HepG2 (cell line): ENCODE data around the gene ZNF839. TPM values are rescaled to one million over a fixed set of nuclear protein-coding genes. Genes with fewer than 3 reads are reported as not detected.

Source experiments
- ELF1 ChIP-seq: sonication (generic); formaldehyde crosslinking; IDR thresholded peaks from 2 replicates; pipeline ENCODE4 v1.4.0; 2020; ENCODE audit warnings: missing genetic modification reagents
- HIVEP1 ChIP-seq: sonication (generic); formaldehyde crosslinking; IDR thresholded peaks from 2 replicates; pipeline ENCODE4 v1.4.0; 2020; ENCODE audit warnings: mild to moderate bottlenecking, missing genetic modification reagents
- HNF4G ChIP-seq, 2 experiments: sonication (generic) in 1 of 2; formaldehyde crosslinking in 1 of 2; IDR thresholded peaks; 2 replicates each; pipeline versions ENCODE4 v1.4.0 to v1.6.1; 2011 to 2020; ENCODE audit warnings: borderline replicate concordance in 2 of 2, low read depth in 2 of 2, mild to moderate bottlenecking in 2 of 2, low read length in 1 of 2, missing genetic modification reagents in 1 of 2, moderate library complexity in 1 of 2
- JUNB ChIP-seq: sonication (generic); formaldehyde crosslinking; IDR thresholded peaks from 2 replicates; pipeline ENCODE4 v1.8.0; 2022; ENCODE audit warnings: missing genetic modification reagents, mild to moderate bottlenecking, borderline replicate concordance
- MAFF ChIP-seq: IDR thresholded peaks from 2 replicates; pipeline ENCODE4 v1.6.1; 2011; ENCODE audit warnings: low read depth, low read length, improper control_type of control experiment
- MAFG ChIP-seq: sonication (generic); formaldehyde crosslinking; IDR thresholded peaks from 2 replicates; pipeline ENCODE4 v1.5.1; 2020; ENCODE audit warnings: mild to moderate bottlenecking, missing genetic modification reagents
- NRL ChIP-seq: sonication (generic); formaldehyde crosslinking; IDR thresholded peaks from 2 replicates; pipeline ENCODE4 v1.5.0; 2020; ENCODE audit warnings: missing genetic modification reagents, mild to moderate bottlenecking, moderate library complexity, borderline replicate concordance
- POGK ChIP-seq: sonication (generic); formaldehyde crosslinking; conservative IDR thresholded peaks from 2 replicates; pipeline ENCODE4 v1.8.0; 2022; ENCODE audit warnings: mild to moderate bottlenecking, moderate library complexity, missing genetic modification reagents
- POGZ ChIP-seq: sonication (generic); formaldehyde crosslinking; IDR thresholded peaks from 2 replicates; pipeline ENCODE4 v1.4.0; 2020; ENCODE audit warnings: mild to moderate bottlenecking, missing genetic modification reagents
- RCOR2 ChIP-seq: IDR thresholded peaks from 2 replicates; pipeline ENCODE4 v1.6.1; 2016; ENCODE audit warnings: missing biosample characterization, missing genetic modification reagents
- SCMH1 ChIP-seq: sonication (generic); formaldehyde crosslinking; IDR thresholded peaks from 2 replicates; pipeline ENCODE4 v1.9.0; 2021; ENCODE audit warnings: missing genetic modification reagents, mild to moderate bottlenecking, borderline replicate concordance
- SMARCC2 ChIP-seq: fragments of 450-650 bp; IDR thresholded peaks from 2 replicates; pipeline ENCODE4 v1.6.1; 2017; ENCODE audit warnings: antibody characterized with exemption, mild to moderate bottlenecking
- XRCC5 ChIP-seq: fragments of 200-400 bp; formaldehyde crosslinking; optimal IDR thresholded peaks from 2 replicates; pipeline ENCODE3; 2017; ENCODE audit warnings: mild to moderate bottlenecking, low read length
- ZNF629 ChIP-seq: sonication (generic); formaldehyde crosslinking; conservative IDR thresholded peaks from 2 replicates; pipeline ENCODE4 v1.5.0; 2020; ENCODE audit warnings: missing genetic modification reagents
- ZNF775 ChIP-seq: sonication (generic); formaldehyde crosslinking; IDR thresholded peaks from 2 replicates; pipeline ENCODE4 v1.4.0; 2020; ENCODE audit warnings: missing genetic modification reagents, mild to moderate bottlenecking, moderate library complexity, borderline replicate concordance
- polyA plus RNA-seq, 8 experiments: library from polyadenylated mRNA; depleted of rRNA in 3 of 8; stranded (reverse) in 7 of 8; unstranded in 1 of 8; fragments of >200 nt; fragmentation: Illumina TruSeq in 4 of 8; extraction: Trizol in 4 of 8; gene quantifications; 2 replicates each; pipeline versions ENCODE4 v1.2.1 to v1.2.3, GENCODE V29; 2011 to 2016; ENCODE audit warnings: low read depth in 4 of 8, missing spikeins in 1 of 8, mixed read lengths in 1 of 8; ENCODE audit not compliant: insufficient read depth in 1 of 8
- total RNA-seq, 5 experiments: library from RNA; depleted of rRNA; stranded (reverse); fragments of >200 nt; fragmentation: Illumina TruSeq; extraction: Trizol; gene quantifications; 2 replicates each; pipeline ENCODE4 v1.2.3, GENCODE V29; 2016; ENCODE audit warnings: low read depth in 1 of 5
- TF ChIP-seq, protein P1 (sequence below): sonication (generic); formaldehyde crosslinking; IDR thresholded peaks from 2 replicates; pipeline ENCODE4 v1.5.0; 2020; ENCODE audit warnings: missing genetic modification reagents, mild to moderate bottlenecking, borderline replicate concordance
- TF ChIP-seq, protein P2 (sequence below): sonication (generic); formaldehyde crosslinking; IDR thresholded peaks from 2 replicates; pipeline ENCODE4 v1.5.0; 2020; ENCODE audit warnings: mild to moderate bottlenecking, missing genetic modification reagents
- TF ChIP-seq, protein P3 (sequence below): sonication (generic); formaldehyde crosslinking; IDR thresholded peaks from 2 replicates; pipeline ENCODE4 v1.4.0; 2020; ENCODE audit warnings: missing genetic modification reagents
- TF ChIP-seq, protein P4 (sequence below): sonication (generic); formaldehyde crosslinking; conservative IDR thresholded peaks from 2 replicates; pipeline ENCODE4 v1.8.1; 2023; ENCODE audit warnings: missing genetic modification reagents

The ZNF839 gene
- total and polyA plus RNA-seq, 2 of the 13 experiments (the other 11 are each of a cell fraction or from before 2014, with no cell fraction given), result 11.1 to 12.8 TPM

DNA sequence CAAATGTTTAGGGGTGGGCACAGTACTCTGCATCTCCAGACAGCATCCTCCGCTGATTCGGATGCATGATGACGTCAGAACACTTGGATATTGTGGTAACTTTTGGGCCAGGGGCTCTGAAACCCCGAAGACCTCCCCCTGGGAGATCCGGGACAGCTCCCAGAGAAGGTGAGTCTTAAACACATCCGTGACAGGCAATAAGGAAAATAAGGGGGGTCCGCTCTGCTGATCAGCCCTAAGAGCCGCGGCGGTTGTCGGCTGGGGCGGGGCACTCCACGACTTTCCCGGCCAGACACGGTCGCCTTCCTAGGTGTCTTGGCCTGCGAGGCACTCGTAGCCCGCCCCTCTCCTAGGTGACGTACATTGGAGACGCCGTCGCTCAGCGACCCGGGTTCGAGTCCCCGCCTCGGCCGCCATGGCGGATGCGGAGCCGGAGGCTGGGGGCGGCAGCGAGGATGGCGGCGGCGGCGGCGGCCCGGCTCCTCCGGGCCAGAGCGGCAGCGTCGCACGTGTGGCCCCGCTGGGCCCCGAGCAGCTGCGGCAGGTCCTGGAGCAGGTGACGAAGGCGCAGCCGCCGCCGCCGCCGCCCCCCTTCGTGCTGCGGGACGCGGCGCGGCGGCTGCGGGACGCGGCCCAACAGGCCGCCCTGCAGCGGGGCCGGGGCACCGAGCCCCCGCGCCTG lies at the start of gene ZNF839 (continued):
- TF ChIP-seq POGK (CRISPR knock-in tag), result peak; percentile 62; the same call in 1 of the 2 replicates
- TF ChIP-seq HNF4G (IDR thresholded peaks at IDR 0.05; ENCODE audit: borderline replicate concordance, low read depth, low read length), result no peak
- TF ChIP-seq HNF4G (CRISPR knock-in tag; IDR thresholded peaks at IDR 0.05; ENCODE audit: borderline replicate concordance, low read depth), result no peak
- TF ChIP-seq ELF1 (CRISPR knock-in tag), result no peak; the same call in 1 of the 2 replicates
- no peak for TF ChIP-seq NRL (CRISPR knock-in tag)
- no peak for TF ChIP-seq MAFF
- TF ChIP-seq, protein P1, sequence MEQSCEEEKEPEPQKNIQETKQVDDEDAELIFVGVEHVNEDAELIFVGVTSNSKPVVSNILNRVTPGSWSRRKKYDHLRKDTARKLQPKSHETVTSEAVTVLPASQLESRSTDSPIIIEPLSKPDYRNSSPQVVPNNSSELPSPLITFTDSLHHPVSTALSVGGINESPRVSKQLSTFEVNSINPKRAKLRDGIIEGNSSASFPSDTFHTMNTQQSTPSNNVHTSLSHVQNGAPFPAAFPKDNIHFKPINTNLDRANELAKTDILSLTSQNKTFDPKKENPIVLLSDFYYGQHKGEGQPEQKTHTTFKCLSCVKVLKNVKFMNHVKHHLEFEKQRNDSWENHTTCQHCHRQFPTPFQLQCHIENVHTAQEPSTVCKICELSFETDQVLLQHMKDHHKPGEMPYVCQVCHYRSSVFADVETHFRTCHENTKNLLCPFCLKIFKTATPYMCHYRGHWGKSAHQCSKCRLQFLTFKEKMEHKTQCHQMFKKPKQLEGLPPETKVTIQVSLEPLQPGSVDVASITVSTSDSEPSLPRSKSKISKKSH (CRISPR knock-in tag), result no peak
- TF ChIP-seq HIVEP1 (CRISPR knock-in tag), result no peak
- TF ChIP-seq SMARCC2, result no peak
- no peak for TF ChIP-seq RCOR2
- peak; percentile 80 for TF ChIP-seq XRCC5
- TF ChIP-seq, protein P2, sequence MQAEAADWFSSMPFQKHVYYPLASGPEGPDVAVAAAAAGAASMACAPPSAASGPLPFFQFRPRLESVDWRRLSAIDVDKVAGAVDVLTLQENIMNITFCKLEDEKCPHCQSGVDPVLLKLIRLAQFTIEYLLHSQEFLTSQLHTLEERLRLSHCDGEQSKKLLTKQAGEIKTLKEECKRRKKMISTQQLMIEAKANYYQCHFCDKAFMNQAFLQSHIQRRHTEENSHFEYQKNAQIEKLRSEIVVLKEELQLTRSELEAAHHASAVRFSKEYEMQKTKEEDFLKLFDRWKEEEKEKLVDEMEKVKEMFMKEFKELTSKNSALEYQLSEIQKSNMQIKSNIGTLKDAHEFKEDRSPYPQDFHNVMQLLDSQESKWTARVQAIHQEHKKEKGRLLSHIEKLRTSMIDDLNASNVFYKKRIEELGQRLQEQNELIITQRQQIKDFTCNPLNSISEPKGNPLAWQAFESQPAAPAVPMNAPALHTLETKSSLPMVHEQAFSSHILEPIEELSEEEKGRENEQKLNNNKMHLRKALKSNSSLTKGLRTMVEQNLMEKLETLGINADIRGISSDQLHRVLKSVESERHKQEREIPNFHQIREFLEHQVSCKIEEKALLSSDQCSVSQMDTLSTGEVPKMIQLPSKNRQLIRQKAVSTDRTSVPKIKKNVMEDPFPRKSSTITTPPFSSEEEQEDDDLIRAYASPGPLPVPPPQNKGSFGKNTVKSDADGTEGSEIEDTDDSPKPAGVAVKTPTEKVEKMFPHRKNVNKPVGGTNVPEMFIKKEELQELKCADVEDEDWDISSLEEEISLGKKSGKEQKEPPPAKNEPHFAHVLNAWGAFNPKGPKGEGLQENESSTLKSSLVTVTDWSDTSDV, result no peak
- TF ChIP-seq ZNF629, result 0 out of 2 replicates have a peak, but pooled peaks have one; percentile 31
- peak; percentile 55 for TF ChIP-seq POGZ (CRISPR knock-in tag)
- no peak for TF ChIP-seq SCMH1
- TF ChIP-seq MAFG (CRISPR knock-in tag), result no peak
- no peak for TF ChIP-seq JUNB (CRISPR knock-in tag)
- TF ChIP-seq, protein P3, sequence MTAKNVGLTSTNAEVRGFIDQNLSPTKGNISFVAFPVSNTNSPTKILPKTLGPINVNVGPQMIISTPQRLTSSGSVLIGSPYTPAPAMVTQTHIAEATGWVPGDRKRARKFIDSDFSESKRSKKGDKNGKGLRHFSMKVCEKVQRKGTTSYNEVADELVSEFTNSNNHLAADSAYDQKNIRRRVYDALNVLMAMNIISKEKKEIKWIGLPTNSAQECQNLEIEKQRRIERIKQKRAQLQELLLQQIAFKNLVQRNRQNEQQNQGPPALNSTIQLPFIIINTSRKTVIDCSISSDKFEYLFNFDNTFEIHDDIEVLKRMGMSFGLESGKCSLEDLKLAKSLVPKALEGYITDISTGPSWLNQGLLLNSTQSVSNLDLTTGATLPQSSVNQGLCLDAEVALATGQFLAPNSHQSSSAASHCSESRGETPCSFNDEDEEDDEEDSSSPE, result peak; percentile 55; the same call in 1 of the 2 replicates
- TF ChIP-seq, protein P4, sequence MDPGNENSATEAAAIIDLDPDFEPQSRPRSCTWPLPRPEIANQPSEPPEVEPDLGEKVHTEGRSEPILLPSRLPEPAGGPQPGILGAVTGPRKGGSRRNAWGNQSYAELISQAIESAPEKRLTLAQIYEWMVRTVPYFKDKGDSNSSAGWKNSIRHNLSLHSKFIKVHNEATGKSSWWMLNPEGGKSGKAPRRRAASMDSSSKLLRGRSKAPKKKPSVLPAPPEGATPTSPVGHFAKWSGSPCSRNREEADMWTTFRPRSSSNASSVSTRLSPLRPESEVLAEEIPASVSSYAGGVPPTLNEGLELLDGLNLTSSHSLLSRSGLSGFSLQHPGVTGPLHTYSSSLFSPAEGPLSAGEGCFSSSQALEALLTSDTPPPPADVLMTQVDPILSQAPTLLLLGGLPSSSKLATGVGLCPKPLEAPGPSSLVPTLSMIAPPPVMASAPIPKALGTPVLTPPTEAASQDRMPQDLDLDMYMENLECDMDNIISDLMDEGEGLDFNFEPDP (CRISPR knock-in tag), result no peak
- TF ChIP-seq ZNF775, result no peak
